ENCODE measurements around the gene PIEZO1.

PIEZO1 gene

GRCh38 chr16:88746506-88746905 is 38.5 kb downstream of the PIEZO1 start:
- DNase-seq, result no peak

GRCh38 chr16:88744577-88745521 is 40.2 kb downstream of the PIEZO1 start:
- no peak for DNase-seq

- peak; percentile 79 for DNase-seq
Measured at GRCh38 chr16:88743693-88744576, 41.1 kb downstream of the PIEZO1 start.

- no peak for DNase-seq
Measured at GRCh38 chr16:88742896-88743605, 42.0 kb downstream of the PIEZO1 start.

- DNase-seq, result no peak
Measured at GRCh38 chr16:88741368-88741767, 43.7 kb downstream of the PIEZO1 start.

GRCh38 chr16:88740727-88741055 is 44.3 kb downstream of the PIEZO1 start:
- no peak for DNase-seq

- DNase-seq, result no peak
Measured at GRCh38 chr16:88739977-88740726, 44.9 kb downstream of the PIEZO1 start.

- DNase-seq, result no peak
Measured at GRCh38 chr16:88739139-88739976, 45.7 kb downstream of the PIEZO1 start.

GRCh38 chr16:88738151-88739084 is 46.6 kb downstream of the PIEZO1 start:
- no peak for DNase-seq

GRCh38 chr16:88737298-88738150 is 47.5 kb downstream of the PIEZO1 start:
- peak; percentile 60 for DNase-seq

- DNase-seq, result no peak
Measured at GRCh38 chr16:88736496-88736895, 48.5 kb downstream of the PIEZO1 start.

- DNase-seq, result no peak
Measured at GRCh38 chr16:88736088-88736487, 48.9 kb downstream of the PIEZO1 start.

- no peak for DNase-seq
Measured at GRCh38 chr16:88735616-88736015, 49.4 kb downstream of the PIEZO1 start.

- DNase-seq, result no peak
Measured at GRCh38 chr16:88735121-88735520, 49.9 kb downstream of the PIEZO1 start.

GRCh38 chr16:88734361-88734728 is 50.7 kb downstream of the PIEZO1 start:
- DNase-seq, result no peak

- no peak for DNase-seq
Measured at GRCh38 chr16:88733630-88734360, 51.2 kb downstream of the PIEZO1 start.

GRCh38 chr16:88732961-88733294 is 52.1 kb downstream of the PIEZO1 start:
- no peak for DNase-seq

GRCh38 chr16:88732172-88732960 is 52.7 kb downstream of the PIEZO1 start:
- no peak for DNase-seq

Measured in stimulated activated CD4-positive, alpha-beta T cell treated with anti-CD3 and anti-CD28 coated beads, Interleukin-4, amount 100 ng/mL, for 24 hours (primary cell).